ENCODE measurements around the gene IFITM5. TPM values are rescaled to one million over a fixed set of nuclear protein-coding genes. Genes with fewer than 3 reads are reported as not detected.

Gene IFITM5
- total and polyA plus RNA-seq, 9 of the 15 experiments (the other 6 are each of a cell fraction or from before 2014, with no cell fraction given), result 0.19 TPM; not detected in 8

DNA sequence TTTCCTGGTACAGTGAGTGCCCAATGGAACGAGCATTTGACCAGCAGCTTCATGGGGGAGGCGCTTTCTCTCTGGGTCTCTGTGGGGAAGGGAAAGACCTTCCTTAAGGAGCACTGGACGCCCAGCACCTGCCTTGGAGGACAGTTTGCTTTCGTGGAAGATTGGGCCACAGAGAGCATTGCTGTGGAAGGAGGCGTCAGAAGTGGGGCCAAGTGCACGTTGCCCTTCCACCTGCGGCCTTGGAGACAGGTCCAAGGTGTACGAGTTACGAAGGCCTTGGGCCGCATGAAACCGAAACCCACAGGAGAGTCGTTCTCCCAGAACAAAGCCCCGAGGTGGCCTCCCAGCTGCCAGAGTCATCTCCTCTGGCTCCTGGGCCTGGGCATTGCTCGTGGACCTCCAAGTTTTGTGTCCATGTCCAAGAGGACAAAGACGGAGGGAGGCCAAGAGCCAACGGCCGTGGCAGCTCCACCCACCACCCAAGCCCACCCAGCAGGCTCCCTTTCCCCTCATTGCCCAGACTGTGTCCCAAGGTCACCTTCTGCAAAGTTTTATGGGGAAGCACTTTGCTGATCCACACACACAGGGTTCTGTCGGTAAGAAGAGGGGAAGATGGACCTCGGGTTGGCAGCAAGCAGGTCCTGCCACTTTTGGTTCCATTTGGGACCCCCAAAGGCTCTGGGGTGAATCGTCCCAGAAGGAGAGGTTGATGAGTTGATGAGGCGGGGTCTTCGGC is 27.0 kb downstream of the IFITM5 start (continued):
- TF ChIP-seq ZNF3 (CRISPR knock-in tag; IDR thresholded peaks at IDR 0.05) (no peak), MCM2 (IDR thresholded peaks at IDR 0.05; ENCODE audit: low read depth) (no peak), ZNF586 (CRISPR knock-in tag; conservative IDR thresholded peaks at IDR 0.05) (no peak), TRIM28 (IDR thresholded peaks at IDR 0.05) (no peak)

DNA sequence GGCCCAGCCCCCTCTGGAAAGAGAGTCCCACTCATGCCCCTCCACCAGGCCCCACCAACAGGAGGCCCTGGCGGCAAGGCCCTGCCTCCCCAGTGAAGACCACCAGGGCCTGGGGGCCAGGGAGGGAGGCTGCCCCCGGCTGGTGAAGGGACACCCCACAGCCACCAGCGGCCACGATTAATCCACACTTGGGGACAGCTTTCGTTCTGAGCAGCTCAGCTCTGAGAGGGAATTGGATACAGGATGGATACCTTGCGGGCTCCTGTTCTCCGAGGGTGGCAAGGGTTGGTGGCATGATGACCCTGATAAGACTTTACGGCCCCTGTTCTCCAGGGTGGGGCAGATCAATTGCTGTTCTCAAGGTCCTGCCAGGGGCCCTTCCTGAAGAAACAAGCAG is 28.0 kb downstream of the IFITM5 start:
- Histone ChIP-seq H2AFZ (ENCODE audit: low read depth, low read length) (no peak overlapping the region), H3K79me2 (ENCODE audit: control insufficient read depth, insufficient read depth, low read length) (peaks cover 10% of the 10 kb centered on the region; the same call in 1 of the 3 replicates), H3K9me3 (replicated peaks; ENCODE audit: control insufficient read depth, insufficient read depth, low read depth, low read length) (peaks cover 11% of the 10 kb centered on the region), H3K4me1 (replicated peaks in 1 of 2; ENCODE audit: control insufficient read depth in 2 of 2, insufficient read depth in 2 of 2, low read length in 2 of 2) (peaks cover 19 to 34% of the 10 kb centered on the region in 2 experiments; a peak in 4 of 5 replicates), H3K27me3 (ENCODE audit: control insufficient read depth in 2 of 2, insufficient read depth in 2 of 2, low read length in 2 of 2) (no peaks in the 10 kb centered on the region), H3K9me1 (ENCODE audit: control insufficient read depth, insufficient read depth, low read length) (no peaks in the 10 kb centered on the region), H3K4me3 (no peak overlapping the region), H3K4me2 (ENCODE audit: insufficient read depth, low read length) (no peak overlapping the region), H3K36me3 (ENCODE audit: control insufficient read depth, insufficient read depth, low read length) (no peaks in the 10 kb centered on the region), H3K9ac (ENCODE audit: insufficient read depth in 1 of 2, low read depth in 2 of 2, low read length in 2 of 2) (no peak overlapping the region; a peak in 1 of 4 replicates), H3K27ac (ENCODE audit: extremely low read depth, low read depth, low read length) (no peak overlapping the region), H4K20me1 (replicated peaks; ENCODE audit: control insufficient read depth, insufficient read depth, low read length) (no peaks in the 10 kb centered on the region)
- TF ChIP-seq DPF2 (IDR thresholded peaks at IDR 0.05) (no peak), EP400 (IDR thresholded peaks at IDR 0.05) (no peak), NCOA2 (IDR thresholded peaks at IDR 0.05; ENCODE audit: partially characterized antibody in 2 of 2) (no peak), CBX2 (IDR thresholded peaks at IDR 0.05; ENCODE audit: insufficient read depth, low read length, poor library complexity, severe bottlenecking) (no peak), ZNF311 (CRISPR knock-in tag; IDR thresholded peaks at IDR 0.05) (no peak), DEAF1 (CRISPR knock-in tag; IDR thresholded peaks at IDR 0.05) (no peak), SMARCC2 (IDR thresholded peaks at IDR 0.05; ENCODE audit: low read depth) (no peak), FOXA3 (CRISPR knock-in tag; conservative IDR thresholded peaks at IDR 0.05 in 1 of 2, IDR thresholded peaks at IDR 0.05 in 1 of 2) (no peak), CBFB (CRISPR knock-in tag; IDR thresholded peaks at IDR 0.05) (no peak)
- 80% methylated on average over 7 of the region's 8 CpGs for WGBS (ENCODE audit: insufficient coverage, low coverage, missing lambda C conversion rate)
- DNase-seq (ENCODE audit: extremely low read depth in 1 of 4, low spot score in 3 of 4), result no peak
- no peak for ATAC-seq
- ChIA-PET POLR2A (interaction anchor here (0.8 to 1.3 kb wide), 5 partner anchors 10 to 58 kb away, joined by 3 to 5 read pairs (median 4); no protein-coding TSS in a partner anchor), CTCF (ENCODE audit: low intra/inter-chr PET ratio) (no interaction called here)
- intact Hi-C loops (cut with micrococcal nuclease) (no loop called here), in situ Hi-C loops (cut with MboI) (no loop called here)
- no TSS peak for BruUV-seq (replicated peaks)
- FAIRE-seq, result no peak

All from K562 (cell line).